DMS53 (cell line): Measurements from ENCODE around the gene ZNF445.
"Not testable (repeated sequence)": the region's sequence is repeated elsewhere in the genome, so short reads cannot be mapped to it uniquely, and the experiment has no call there.

Experiments
- DNase-seq: peaks from one replicate; lab custom pipeline; 2025; lab: John Stamatoyannopoulos, UW

The ZNF445 gene

GRCh38 chr3:44476181-44476611, 1.3 kb downstream of the ZNF445 start:
- DNase-seq = no peak

GRCh38 chr3:44474886-44475285, 2.6 kb downstream of the ZNF445 start:
- DNase-seq = not testable (repeated sequence)

- DNase-seq = no peak
These were observed 7.0 kb downstream of the ZNF445 start for GRCh38 chr3:44470430-44470829.

GRCh38 chr3:44469914-44470313, 7.6 kb downstream of the ZNF445 start:
- DNase-seq = no peak

GRCh38 chr3:44468572-44469520, 8.6 kb downstream of the ZNF445 start:
- peak; percentile 2 for DNase-seq

GRCh38 chr3:44468099-44468537, 9.4 kb downstream of the ZNF445 start:
- DNase-seq = not testable (repeated sequence)

GRCh38 chr3:44467241-44467640, 10.2 kb downstream of the ZNF445 start:
- no peak for DNase-seq

- DNase-seq = not testable (repeated sequence)
These were observed 12.6 kb downstream of the ZNF445 start for GRCh38 chr3:44464920-44465319.

GRCh38 chr3:44464509-44464908, 13.0 kb downstream of the ZNF445 start:
- DNase-seq = no peak

GRCh38 chr3:44460050-44460449, 17.4 kb downstream of the ZNF445 start:
- not testable (repeated sequence) for DNase-seq

GRCh38 chr3:44455318-44455717, 22.2 kb downstream of the ZNF445 start:
- DNase-seq = no peak

GRCh38 chr3:44454258-44454657, 23.2 kb downstream of the ZNF445 start:
- DNase-seq = no peak

- no peak for DNase-seq
These were observed 26.0 kb downstream of the ZNF445 start for GRCh38 chr3:44451441-44451840.

GRCh38 chr3:44446929-44447328, 30.5 kb downstream of the ZNF445 start:
- DNase-seq = no peak

GRCh38 chr3:44445786-44446185, 31.7 kb downstream of the ZNF445 start:
- no peak for DNase-seq

GRCh38 chr3:44444896-44445691, 32.4 kb downstream of the ZNF445 start:
- DNase-seq = no peak

- no peak for DNase-seq
These were observed 33.0 kb downstream of the ZNF445 start for GRCh38 chr3:44444437-44444836.

- DNase-seq = no peak
These were observed 34.7 kb downstream of the ZNF445 start for GRCh38 chr3:44442596-44443309.

GRCh38 chr3:44439499-44440295, 37.8 kb downstream of the ZNF445 start:
- DNase-seq = no peak

- DNase-seq = no peak
These were observed 39.7 kb downstream of the ZNF445 start for GRCh38 chr3:44437800-44438199.

GRCh38 chr3:44436181-44436580, 41.3 kb downstream of the ZNF445 start:
- no peak for DNase-seq
